Left colon (tissue), 2 donors: ENCODE measurements around the gene SV2C. TPM values are rescaled to one million over a fixed set of nuclear protein-coding genes. Genes with fewer than 3 reads are reported as not detected.
A peak's percentile ranks its signal among the peaks of the same experiment; 100 is the strongest.
"Not testable (repeated sequence)": the region's sequence is repeated elsewhere in the genome, so short reads cannot be mapped to it uniquely, and the experiment has no call there.

Experiments used
- ATAC-seq: fragments of 200-7000 bp; cut with Tn5 transposase; one replicate; pipeline ENCODE4 v1.9.1; 2020; ENCODE audit warnings: mild to moderate bottlenecking, moderate library complexity
- DNase-seq, 2 donors: peaks; one replicate each; pipeline ENCODE4 v3.0.0-alpha.2; 2020
- intact Hi-C, 2 donors: fragments of 100-400 bp; cut with DNase I in 1 of 2; cut with micrococcal nuclease in 1 of 2; formaldehyde crosslinking; loops; one replicate each; pipeline versions ENCODE4 v1.11.2 to v1.14.0; 2022; cut with DNase I, micrococcal nuclease
- total RNA-seq, 2 donors: library from RNA; stranded (reverse); fragmentation: NEBNext Ultra II Directional; extraction: Animal tissue kit (Norgen Biotek cat#: 25700); gene quantifications; one replicate each; pipeline ENCODE4 v1.2.1, GENCODE V29; 2021
- donor health status: DM: no; HTN: no; CAD: no.
- donor health status: DM: yes; HTN: yes; CAD: no.

SV2C gene
- total RNA-seq, 2 donors from 2014 or later = 0.24 to 0.36 TPM

DNA sequence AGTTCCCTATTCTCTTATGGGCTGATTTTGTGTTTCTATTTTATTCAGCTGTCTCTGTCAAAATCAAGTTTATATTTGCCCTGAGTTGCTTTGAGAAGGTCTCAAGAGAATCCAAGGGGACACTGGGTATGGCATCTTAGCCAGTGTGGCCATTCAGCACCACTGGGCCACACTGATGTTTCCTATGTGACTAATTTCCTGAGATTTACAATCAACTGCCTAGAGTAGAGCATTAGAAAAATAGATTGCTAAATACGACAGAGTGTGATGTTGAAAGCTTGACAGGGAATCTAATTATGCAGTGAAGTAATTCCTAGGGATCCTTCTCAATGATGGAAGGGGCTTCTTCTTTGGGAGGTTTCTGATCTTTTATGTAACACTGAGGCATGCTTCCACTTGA lies 141.7 kb downstream of the SV2C start:
- DNase-seq (no peak), ATAC-seq (no peak)
- intact Hi-C loops = no loop called here

DNA sequence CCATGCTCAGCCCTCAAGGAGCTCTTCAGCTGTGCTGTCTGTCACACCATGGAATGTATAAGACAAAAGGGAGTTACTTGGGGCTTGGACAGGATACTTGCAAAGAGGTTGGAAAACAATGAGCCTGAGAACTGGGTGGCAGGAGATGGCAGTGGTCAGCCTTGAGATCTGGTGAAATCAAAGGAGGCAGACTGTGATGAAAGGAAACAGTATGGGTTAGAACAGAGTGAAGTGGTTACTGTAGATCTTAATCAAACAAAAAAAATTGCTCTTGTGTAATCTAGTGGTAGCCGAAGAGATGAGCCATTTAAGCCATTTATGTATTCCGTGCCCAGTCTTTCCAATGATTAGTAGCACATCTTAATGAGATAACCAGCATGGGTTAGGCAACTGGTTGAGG lies 142.2 kb downstream of the SV2C start:
- ATAC-seq (no peak), DNase-seq (no peak)
- intact Hi-C loops = no loop called here

DNA sequence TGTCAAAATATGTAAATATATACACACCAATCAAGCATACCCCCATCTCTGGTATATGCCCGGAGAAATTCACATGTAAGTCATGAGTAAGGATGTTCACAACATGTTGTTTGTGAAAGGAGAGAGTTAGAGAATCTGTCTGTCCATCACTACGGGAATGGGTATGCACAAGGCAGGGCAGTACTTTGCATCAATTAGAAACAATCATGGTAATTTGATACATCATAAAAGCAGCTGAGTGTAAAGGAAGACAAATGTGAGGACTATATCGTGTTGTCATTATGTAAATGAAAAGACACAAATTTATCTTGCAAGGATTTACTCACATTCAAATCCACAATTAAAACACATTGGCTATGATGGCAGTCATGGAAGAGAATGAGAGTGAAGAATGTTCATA lies 146.7 kb downstream of the SV2C start:
- ATAC-seq = no peak
- intact Hi-C loops = no loop called here
- no peak for DNase-seq

DNA sequence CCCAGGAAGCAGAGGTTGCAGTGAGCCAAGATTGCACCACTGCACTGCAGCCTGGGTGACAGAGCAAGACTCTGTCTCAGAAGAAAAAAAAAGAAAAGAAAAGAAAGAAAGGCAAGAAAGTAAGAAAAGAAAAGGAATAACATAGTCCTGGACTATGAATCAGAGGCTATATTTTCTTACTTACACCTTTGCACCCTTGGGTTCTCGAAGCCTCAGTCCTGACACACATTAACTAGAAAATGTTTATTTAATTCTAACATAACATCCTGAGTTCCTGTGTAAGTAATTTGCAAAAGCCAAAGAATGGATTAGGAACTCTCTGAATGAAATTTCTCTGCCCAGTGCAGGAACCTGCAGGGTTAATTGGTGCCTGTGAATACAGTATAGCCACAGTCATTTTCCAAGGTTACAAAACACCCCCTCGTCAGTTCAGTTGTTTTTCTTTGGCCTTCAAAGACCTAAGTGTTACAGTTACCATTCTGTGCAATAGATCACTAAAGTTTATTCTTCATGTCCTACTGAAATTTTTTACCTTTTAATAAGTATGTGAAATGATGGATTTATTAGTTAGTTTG lies 147.6 kb downstream of the SV2C start:
- ATAC-seq = peak; percentile 53
- intact Hi-C loops = no loop called here
- DNase-seq = no peak

DNA sequence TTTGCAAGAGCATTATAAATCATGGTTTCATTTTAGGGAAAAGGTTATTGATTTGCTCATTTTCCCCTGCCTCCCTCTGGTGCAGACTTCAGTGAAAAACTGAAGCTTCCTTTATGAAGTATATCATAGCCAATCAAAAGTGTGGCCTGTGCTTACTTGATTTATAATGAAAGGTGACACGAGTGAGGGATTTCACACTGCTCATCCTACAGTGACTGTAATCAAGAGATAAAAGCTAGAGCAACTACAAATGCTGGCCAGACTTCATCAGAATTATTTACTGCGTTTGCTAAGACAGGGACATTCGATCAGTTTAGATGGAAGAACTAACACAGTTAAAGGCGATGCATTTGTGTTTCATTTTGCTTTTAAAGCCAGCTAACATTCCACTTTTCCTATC lies 151.5 kb downstream of the SV2C start:
- ATAC-seq = no peak
- intact Hi-C loops = no loop called here
- no peak for DNase-seq

DNA sequence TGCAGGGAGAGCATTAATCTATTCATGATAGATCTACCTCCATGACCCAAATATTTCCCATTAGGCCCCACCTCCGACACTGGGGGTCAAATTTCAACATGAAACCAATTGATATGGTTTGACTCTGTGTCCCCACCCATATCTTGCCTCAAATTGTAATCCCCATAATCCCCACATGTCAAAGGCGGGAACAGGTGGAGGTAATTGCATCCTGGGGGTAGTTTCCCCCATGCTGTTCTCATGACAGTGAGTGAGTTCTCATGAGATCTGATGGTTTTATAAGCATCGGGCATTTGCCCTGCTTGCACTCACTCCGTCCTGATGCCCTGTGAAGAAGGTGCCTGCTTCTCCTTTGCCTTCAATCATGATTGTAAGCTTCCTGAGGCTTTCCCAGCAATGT lies 153.5 kb downstream of the SV2C start:
- ATAC-seq = no peak
- intact Hi-C loops = no loop called here
- no peak for DNase-seq

DNA sequence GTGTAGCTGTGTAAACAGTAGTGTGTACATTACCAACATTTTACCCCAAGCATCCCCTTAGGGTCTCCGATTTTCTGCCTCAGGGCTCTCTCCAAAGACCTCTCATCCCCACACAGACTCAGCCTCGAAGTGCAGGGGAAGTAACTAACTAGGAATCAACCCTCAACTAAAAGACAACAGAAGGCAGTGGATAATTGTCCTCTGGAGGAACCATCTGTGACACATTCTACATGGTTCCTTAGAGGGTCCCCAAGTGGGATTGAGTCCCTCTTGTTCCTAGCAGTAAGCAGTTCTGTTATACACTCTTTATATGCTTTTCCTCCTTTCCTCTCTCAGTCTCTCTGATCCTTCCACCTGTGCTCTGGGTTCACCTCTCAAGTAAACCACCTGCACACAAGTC lies 157.2 kb downstream of the SV2C start:
- ATAC-seq = no peak
- intact Hi-C loops = no loop called here

DNA sequence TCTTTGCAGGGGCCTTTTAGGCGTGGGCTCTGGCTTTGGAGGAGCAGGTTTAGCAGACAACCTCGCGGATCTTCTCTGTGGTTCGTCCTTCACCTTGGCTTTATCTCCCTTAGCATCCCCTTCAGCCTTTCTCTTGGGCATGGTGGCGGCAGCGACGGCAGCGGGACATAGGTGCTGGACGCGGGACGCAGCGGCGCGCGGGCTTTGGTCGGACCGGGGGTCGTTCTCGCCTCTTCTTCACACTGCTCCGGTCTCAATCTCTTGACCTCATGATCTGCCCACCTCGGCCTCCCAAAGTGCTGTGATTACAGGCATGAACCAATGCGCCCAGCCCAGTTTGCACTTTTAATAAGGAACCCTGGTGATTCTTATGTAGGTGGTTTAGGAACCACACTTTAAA lies 159.0 kb downstream of the SV2C start:
- ATAC-seq, DNase-seq, intact Hi-C loops: not testable (repeated sequence)

More for the DNA sequence above, 157.2 kb downstream of the SV2C start:
- no peak for DNase-seq

DNA sequence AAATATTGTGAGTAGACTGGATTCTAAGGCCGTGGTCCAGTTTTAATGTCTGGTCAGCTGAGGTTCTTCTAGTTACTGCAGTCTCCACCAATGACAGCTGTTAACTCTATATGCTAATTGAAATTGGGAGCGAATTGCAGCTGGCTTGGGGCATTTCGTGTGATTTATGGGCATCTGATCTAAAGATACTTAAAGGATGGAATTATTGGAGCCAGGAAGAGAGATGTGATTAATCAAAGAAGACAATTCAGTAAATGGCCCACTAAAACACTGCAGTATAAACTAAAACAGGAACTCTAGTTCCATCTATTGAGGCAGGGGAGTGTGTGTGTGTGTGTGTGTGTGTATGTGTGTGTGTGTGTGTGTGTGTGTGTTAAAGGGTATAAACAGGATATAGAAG lies 162.4 kb downstream of the SV2C start:
- ATAC-seq = no peak
- intact Hi-C loops = no loop called here
- no peak for DNase-seq

DNA sequence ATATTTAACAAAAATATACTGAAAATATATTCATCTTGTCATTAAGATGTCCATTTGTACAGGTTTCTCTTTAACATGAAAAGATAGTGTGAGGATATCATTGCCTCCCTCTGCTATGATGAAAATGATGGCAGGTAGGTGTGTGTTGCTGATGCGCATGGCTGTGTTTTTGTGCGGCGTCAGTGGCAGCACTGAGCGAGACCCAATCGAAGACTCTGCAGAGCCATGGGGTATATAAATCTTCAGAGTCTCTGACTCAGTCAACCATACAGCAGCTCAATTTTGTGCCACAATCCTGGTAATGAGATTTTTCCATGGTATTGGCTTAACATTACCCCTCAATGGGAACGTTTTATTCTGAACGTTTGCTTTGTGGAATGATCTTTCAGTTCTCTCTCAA lies 166.4 kb downstream of the SV2C start:
- ATAC-seq = no peak
- DNase-seq = no peak
- intact Hi-C loops = no loop called here

DNA sequence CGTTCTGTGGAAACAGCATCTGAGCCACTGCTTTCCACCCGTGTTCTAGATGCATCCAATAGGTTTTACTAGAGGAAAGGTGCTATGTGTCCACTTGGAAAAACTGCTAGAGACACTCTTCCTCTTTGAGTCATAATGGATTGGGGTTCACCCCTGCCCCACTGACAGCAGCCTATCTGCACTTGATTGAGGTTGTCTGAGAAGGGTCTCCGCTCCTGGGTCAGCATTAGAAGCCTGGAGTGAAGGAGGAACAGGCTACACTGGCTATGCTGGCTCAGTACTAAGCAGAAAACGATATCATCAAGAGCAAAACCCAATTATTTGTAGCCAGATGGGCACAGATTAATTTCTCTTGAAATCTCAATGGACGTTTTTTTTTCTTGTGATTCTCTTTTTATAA lies 167.3 kb downstream of the SV2C start:
- ATAC-seq = no peak
- no peak for DNase-seq
- intact Hi-C loops = no loop called here

DNA sequence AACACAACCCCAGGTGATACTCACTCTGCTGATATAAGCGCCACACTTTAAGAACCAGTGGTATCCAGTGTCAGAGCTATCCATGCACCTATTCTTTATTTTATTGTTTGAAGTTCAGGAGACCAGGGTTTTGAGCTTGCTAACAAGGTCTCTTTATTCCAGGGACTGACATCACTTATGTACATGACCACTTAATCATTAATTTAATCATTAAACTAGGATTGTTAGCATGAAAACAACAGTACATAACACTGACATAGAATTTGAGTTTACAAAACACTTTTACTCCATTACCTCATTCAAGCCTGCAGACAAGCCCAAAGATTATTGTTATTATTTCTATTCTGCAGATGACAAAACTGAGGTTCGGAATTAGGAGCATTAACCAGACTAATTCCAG lies 168.5 kb downstream of the SV2C start:
- intact Hi-C loops = no loop called here
- no peak for DNase-seq
- ATAC-seq = no peak

DNA sequence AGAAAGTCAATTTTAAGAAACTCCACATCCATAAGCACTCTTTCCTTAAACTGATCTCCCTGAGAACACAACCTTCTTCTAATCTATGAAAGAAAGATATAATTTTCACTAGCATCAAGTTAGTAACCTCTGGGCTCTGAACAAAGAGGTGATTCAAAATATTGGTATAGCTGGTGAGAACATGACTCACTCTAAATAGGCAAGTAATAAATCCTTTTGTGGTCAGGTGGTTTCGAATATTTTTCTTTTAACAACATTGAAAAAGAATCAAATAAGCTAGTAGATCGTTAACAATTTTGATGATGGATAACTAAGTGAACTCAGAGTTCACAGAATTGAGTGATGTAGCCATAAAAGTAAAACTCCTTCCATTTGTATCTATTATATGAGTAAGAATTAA lies 169.3 kb downstream of the SV2C start:
- intact Hi-C loops = no loop called here
- ATAC-seq = no peak
- no peak for DNase-seq

DNA sequence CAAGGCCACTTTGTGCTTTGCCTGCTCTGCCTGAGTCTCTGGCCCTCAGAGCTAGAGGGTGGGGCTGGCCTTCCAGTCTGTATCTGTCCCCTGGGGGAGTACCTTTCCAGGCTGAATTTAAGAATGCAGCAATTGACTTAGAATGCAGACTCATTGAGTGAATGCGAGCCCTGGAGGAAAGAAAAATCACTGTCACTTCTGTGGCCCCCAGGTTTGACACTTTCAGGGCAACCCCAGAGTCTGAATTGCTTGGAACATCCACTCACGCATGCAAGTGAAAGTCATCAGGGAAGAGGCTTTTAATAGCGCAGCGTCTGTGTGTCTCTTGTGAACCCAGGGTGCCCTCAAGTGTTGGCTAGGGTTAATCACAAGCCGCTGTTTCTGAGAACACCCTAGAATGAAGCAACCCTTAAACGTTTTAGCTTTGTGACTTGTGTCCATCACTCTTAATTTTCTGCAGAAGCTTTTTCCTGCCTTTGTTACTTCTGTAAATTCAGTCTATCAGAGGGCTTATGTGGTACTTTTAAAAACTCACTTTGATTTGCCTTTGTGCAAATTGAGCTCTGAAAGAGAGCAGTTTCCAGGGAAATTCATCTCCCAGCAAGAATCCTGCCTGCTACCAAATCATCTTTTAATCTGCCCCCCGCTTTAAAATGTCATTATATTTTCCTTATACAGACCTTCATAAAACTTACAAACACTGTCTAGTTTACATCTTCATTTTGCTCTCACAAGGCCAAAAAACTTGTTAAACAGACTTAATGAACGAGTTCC lies 173.1 kb downstream of the SV2C start:
- intact Hi-C loops = no loop called here
- ATAC-seq (peak; percentile 98), DNase-seq (peak; percentile 46 to 54)

DNA sequence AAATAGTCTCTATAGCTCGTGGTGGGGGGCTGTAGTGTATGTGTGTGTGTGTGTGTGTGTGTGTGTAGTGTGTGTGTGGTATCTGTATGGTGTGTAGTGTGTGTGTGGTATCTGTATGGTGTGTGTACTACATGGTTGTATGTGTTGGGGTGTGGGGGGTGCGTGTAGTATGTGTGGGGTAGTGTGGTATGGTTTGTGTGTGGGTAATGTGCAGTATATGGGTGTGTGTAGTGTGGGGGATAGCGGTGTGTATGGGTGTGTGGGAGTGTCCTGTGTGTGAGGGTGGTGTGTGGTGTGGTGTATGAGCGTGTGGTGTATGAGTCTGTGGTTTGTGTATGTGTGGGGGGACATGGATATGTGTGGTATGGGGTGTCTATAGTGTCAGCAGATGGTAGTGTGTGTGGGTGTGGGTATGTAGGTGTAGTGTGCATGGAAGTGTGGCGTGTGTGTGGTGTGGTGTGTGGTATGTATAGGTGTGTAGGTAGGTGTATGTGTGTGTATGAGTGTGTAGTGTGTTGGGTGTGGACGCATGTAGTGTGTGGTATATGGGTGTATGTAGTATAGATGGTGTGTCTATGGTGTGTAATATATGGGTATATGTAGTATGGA lies 174.1 kb downstream of the SV2C start:
- ATAC-seq = no peak
- intact Hi-C loops = no loop called here
- DNase-seq = no peak

DNA sequence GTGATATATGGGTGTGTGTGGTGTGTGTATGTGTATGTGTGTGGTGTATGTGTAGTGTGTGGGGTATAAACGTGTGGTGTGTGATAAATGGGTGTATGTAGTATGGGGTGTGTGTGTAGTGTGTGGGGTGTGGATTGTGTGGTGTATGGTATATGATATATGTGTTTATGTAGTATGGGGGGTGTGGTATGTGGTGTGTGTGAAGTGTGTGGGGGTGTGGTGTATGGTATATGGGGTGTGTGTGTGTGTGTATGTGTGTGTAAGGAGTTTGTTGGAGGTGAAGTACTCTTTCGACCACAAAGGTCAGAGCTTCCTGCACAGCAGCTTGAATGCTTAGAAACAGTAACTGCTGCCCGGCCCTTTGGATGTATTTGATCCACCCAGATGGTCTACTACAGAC lies 174.7 kb downstream of the SV2C start:
- intact Hi-C loops = no loop called here
- ATAC-seq = no peak

DNA sequence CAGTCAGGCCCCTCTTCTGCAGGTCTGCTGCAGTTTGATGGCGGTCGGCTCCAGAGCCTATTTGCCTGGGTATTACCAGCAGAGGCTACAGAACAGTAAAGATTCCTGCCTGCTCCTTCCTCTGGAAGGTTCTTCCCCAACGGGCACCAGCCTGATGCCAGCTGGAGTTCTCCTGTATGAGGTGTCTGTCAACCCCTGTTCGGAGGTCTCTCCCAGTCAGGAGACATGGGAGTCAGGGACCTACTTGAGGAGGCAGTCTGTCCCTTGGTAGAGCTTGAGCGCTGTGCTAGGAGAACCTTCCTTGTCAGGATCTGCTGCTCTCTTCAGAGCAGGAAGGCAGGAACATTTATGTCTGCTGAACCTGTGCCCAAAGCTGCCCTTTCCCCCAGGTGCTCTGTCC lies 181.5 kb downstream of the SV2C start:
- ATAC-seq (no peak), DNase-seq (no peak)
- intact Hi-C loops = no loop called here

More for the DNA sequence above, 174.7 kb downstream of the SV2C start:
- no peak for DNase-seq

DNA sequence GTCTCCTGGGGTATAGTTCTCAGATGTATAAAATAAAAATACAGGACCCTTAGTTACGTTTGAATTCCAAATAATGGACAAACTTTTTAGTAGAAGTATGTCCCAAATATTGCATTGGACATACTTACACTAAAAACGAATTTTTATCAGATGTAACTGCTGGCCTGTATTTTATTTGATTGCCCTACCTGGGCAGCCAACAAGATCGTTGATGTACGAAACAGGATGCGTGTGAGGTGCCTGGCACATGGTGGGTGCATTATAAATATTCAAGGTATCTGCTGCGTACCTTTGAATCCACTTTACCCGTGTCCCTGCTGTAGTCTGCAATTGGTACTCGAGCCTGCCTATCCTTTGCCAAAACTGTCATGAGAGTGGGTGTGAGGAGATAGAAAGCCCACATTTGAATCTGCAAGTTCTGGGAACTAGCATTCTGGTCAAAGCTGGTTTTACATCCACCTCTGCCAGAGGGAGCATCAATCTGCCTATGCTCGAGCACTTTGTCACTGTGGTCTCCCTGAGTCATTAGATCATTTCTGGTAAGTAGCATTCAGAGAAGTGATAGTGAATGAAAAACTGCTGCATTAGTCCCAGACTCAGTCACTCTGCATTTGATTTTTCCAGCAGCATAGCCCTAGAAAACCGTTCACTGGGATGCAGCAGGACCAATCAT lies 186.2 kb downstream of the SV2C start:
- intact Hi-C loops = no loop called here
- ATAC-seq = no peak

DNA sequence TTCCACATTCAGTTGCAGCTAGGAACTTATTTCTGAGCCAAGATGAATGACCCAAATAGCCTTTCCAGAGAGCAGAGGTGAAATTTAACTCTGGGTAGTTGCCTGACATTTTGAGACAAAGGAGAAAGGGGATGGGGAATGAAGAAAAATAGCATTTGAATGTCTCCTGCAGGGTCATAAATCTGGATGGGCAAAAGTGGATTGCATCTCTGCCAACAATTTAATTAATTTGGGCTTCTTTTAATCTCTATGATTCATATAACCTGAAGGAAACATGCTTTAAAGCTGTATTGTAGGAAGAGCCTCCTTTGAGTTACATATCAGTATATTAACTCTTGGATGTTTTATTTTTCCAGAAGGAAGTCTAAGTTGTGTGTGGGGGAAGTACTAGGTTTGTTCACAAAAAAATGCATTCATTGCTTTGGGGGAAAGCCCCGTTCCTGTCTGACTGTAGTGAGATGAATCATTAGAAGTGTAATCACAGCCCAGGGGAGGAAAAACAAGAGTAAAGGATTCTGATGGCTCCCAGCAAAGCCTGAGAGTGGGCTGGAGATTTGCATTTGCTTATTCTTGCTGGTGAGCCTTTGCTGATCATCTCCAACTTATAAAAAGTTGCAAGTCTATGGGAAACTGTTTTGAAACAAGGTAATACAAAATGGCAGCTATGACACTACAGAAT lies 186.9 kb downstream of the SV2C start:
- DNase-seq (no peak), ATAC-seq (no peak)
- intact Hi-C loops = no loop called here

More for the DNA sequence above, 186.2 kb downstream of the SV2C start:
- DNase-seq = no peak
